ENCODE measurements around the gene AP1M2.
"Not testable (repeated sequence)": the region's sequence is repeated elsewhere in the genome, so short reads cannot be mapped to it uniquely, and the experiment has no call there.

The AP1M2 gene

GRCh38 chr19:10560154-10560553 is 27.0 kb downstream of the AP1M2 start:
- no peak for DNase-seq

GRCh38 chr19:10557603-10558197 is 29.4 kb downstream of the AP1M2 start:
- no peak for DNase-seq

GRCh38 chr19:10555610-10555973 is 31.5 kb downstream of the AP1M2 start:
- DNase-seq: no peak

DNA sequence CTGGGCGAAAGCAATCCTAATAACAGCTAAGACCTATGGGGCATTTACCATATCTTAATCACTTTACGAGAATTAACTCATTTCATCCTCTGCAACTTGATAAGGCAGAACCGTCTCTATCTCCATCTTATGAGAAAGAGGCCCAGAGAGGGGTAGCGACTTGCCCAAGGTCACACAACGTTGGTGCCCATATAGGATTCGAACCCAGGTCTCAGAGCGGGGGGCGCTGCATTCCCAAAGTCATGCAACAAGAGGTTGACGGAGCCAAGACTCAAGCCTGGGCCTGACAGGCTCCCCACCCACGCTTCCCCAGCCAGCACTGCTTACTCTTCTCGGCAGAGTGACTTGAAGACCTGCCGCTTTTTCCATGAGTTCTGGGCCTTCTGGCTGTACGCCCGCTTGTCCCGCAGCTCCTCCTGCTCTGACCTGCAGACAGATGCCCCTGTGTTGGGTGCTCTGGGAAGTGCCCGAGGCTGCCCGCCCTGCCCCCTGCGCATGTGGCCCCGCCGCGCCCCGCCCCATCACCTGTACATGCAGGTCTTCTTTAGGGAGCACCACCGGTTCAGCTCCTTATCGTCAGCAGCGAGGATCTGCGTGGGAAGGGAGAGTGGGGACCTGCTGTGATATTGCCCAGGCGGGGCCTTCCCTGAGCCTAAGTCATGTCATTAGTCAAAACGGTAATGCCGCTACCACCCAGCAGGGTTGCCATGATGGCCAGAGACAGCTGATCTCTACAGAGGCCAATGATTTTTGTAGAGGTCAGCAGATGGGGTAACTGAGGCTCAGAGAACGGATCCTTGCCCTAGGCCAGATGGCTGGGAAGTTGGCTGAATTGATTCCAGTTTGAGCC is 32.1 kb downstream of the AP1M2 start:
- DNase-seq: no peak

GRCh38 chr19:10553943-10554381 is 33.1 kb downstream of the AP1M2 start:
- peak; percentile 73 for DNase-seq

DNA sequence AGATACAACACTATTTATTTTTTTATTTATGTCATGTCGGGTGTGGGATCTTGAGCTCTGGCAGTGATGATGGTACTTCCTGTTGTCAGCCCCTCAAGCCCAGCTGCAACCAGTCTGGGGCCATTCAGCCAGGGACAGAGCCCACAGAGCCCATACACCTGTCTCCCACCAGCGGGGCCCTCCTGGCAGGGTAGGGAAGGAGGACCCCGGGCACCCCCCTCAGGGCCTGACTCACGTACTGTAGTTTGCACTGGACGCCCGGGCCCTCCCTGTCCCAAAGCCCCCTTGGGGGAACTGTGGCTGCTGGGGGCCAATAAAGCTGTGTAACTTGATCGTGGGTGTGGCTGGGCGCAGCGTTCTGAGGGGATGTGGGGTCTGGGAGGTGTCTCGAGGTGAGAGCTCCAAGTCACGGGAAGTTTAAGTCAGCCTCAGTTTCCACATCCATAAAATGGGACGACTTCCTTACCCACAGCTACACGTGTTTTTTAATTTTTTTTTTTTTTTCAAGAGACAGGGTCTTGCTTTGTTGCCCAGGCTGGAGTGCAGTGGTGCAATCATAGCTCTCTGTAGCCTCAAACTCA is 33.9 kb downstream of the AP1M2 start:
- DNase-seq: no peak

GRCh38 chr19:10552510-10553053 is 34.5 kb downstream of the AP1M2 start:
- peak; percentile 56 for DNase-seq

- peak; percentile 55 for DNase-seq
Observed at GRCh38 chr19:10551698-10552301, 35.3 kb downstream of the AP1M2 start.

GRCh38 chr19:10551006-10551405 is 36.1 kb downstream of the AP1M2 start:
- DNase-seq: not testable (repeated sequence)

DNA sequence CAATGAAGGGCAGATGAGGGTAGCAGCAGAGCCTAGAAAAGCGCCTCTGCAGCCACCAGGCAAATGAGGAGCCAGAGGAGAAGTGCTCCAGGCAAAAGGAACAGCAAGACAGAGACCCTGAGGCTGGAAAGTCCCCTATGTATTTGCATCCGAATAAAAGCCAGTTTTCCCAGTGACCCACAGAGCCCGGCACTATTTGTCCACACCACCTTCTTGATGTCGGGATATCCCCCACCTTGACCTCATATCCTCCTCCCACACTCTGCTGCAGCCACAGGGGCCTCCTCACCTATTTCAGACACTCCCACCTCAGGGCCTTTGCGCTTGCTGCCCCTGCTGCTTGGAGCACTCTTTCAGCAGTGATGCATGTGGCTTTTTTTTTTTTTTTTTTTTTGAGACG is 36.8 kb downstream of the AP1M2 start:
- no peak for DNase-seq

DNA sequence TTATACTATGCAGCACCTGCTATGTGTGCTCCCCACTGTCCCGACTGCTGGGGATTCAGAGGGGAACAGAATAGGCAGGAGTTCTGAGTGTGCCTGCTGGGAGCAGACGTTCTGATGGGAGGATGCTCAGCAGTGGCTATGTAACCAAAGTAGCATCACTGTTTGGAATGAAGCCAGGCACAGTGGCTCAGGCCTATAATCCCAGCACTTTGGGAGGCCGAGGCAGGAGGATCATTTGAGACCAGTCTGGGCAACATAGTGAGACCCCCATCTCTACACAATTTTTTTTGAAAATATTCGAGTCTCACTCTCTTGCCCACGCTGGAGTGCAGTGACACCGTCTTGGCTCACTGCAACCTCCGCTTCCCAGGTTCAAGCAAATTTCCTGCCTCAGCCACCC is 37.4 kb downstream of the AP1M2 start:
- DNase-seq: no peak

DNA sequence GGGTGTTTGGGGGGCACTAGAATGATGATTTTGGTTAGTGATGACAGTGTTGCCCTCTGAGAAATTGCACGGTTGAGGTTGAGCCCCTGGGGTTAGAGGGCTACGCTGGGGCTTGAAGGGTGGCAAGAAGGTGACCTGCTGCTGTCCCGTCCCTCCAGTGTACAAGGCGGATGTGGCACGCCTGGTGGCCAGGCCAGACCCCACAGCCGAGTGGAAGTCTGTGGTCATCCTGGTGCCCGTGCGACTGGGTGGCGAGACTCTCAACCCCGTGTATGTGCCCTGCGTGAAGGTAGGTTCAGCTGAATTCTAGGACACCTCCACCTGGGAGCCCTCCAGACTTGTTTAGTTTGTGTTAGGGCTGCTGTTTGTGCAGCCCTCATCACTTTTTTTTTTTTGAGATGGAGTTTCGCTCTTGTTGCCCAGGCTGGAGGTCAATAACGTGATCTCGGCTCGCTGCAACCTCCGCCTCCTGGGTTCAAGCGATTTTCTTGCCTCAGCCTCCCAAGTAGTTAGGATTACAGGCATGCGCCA is 38.3 kb downstream of the AP1M2 start:
- DNase-seq: no peak

GRCh38 chr19:10546817-10547216 is 40.3 kb downstream of the AP1M2 start:
- no peak for DNase-seq

GRCh38 chr19:10544753-10545251 is 42.3 kb downstream of the AP1M2 start:
- no peak for DNase-seq

GRCh38 chr19:10544242-10544752 is 42.8 kb downstream of the AP1M2 start:
- peak; percentile 33 for DNase-seq

DNA sequence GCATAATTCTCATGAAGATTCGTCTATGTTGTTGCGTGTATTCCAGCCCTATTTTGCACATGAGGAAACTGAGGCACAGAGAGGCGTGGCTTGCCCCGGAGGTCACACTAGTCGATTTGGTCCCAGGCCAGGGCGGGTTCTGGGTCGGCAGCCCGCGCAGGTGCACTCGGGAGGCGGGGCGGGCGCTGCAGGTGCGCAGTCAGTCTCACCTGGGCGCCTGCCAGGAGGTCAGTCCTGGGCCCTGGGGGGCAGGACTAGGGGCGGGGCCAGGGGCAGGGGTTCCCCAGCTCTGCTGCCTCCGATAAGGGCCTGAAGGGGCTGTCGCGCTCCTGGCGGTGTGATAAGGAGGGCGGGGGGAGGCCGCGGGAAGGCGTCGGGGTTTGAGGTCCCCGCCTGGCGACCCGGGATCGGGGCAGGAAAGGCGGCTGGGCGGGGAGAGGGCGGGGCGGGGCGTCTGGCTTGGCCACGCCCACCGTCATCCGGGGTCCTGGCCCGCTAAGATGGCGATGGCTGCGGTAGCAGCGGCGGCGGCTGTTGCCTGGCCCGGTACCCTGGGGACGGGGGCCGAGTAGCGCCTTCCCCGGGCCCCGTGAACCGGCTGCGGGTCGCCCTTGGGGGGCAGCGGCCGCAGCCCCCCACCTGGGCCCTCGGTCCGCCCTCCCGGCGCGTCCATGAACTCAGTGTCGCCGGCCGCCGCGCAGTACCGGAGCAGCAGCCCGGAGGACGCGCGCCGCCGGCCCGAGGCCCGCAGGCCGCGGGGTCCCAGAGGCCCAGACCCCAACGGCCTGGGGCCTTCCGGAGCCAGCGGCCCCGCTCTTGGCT is 43.5 kb downstream of the AP1M2 start, which contains the start of gene ATG4D:
ATG4D (plus strand) TSS at position 485 of the 822 bp plus-strand sequence; CDS start at position 672, 187 bp downstream.
- DNase-seq: peak; percentile 82

DNA sequence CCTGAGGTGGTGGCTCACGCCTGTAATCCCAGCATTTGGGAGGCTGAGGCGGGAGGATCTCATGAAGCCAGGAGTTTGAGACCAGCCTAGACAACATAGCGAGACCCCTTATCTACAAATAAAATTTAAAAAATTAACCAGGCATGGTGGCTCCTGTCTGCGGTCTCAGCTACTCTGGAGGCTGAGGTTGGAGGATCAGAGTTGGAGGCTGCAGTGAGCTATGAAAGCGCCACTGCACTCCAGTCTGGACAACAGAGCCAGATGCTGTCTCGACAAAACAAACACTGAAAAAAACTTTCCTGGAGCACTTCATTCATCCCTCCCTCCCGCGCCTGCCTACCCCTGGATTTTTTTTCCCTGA is 44.1 kb downstream of the AP1M2 start:
- DNase-seq: no peak

DNA sequence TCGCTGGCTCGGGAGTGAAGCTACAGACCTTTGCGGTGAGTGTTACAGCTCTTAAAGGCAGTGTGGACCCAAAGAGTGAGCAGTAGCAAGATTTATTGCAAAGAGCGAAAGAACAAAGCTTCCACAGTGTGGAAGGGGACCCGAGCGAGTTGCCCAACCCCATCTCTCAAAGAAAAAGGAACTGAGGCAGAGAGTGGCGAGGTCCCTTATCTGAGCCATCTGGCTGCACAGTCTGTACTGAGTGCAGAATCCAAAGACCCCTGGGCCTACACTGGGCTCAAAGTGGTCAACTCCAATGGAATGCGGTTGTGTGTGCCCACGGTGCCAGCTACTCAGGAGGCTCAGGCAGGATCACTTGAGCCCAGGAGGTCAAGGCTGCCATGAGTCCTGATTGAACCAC is 48.1 kb downstream of the AP1M2 start:
- not testable (repeated sequence) for DNase-seq

DNA sequence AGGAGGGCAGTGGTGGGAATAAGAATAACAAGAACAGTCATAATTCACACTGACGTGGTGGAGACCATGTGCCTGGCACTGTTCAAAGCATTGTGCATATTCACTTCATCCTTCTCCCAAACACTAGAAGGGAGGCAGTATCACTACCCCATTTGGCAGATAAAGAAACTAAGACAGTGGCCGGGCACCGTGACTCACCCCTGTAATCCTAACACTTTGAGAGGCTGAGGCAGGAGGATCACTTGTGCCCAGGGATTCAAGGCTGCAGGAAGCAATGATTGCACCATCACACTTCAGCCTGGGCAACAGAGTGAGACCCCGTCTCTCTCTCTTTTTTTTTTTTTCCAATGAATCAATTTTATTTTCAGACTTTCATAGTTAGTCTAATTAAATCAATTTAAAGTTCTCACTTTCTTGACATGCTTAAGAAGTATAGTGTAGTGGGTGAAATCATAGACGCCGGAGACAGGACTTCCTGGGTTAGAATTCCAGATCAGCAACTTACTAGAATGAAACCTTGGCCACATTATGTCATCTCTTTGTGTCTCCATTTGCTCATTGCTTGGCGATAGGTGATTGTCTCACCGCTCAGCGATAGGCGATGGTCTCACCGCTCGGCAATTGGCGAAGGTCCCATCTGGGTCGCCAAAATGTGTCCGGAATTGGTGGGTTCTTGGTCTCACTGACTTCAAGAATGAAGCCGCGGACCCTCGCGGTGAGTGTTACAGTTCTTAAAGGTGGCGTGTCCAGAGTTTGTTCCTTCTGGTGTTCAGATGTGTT is 48.7 kb downstream of the AP1M2 start:
- no peak for DNase-seq

DNA sequence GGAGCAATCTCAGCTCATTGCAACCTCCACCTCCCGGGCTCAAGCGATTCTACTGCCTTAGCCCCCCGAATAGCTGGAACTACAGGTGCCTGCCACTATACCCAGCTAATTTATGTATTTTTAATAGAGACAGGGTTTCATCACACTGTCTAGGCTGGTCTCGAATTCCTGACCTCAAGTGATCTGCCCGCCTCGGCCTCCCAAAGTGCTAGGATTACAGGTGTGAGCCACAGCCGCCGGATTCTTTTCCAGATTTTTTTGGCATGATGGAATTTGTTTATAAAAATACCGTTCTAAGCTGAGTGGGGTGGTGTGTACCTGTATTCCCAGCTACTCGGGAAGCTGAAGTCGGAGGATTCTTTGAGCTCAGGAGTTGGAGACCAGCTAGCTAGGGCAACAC is 49.4 kb downstream of the AP1M2 start:
- DNase-seq: no peak

- DNase-seq: no peak
Observed at GRCh38 chr19:10535613-10536012, 51.5 kb downstream of the AP1M2 start.

Measured in activated CD4-positive, alpha-beta T cell treated with anti-CD3 and anti-CD28 coated beads, Interleukin-2, Interleukin-6, amounts not matched to agents 100 ng/mL and 50 ng/mL, durations not matched to agents 16 hours and 8 hours (primary cell).